ENCODE data around the gene ARHGEF1.

The ARHGEF1 gene

DNA sequence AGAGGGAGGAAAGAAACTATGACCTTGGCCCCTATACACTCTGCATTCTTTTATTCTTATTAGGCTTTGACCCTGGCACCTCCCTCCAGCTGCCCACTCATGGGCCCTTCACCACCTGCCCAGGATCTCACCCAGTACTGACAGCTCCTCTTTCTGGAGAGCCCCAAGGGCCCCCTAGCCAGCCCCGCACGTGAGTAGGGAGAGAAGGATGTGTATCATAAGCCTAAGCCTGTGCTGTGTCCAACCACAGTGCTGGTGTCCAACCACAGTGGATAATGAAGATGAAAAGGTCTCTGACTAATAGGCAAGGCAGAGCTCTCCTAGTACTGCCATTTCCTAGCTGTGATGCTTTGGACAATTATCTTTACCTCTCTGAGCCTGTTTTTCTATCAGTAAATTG, 33.9 kb upstream of the ARHGEF1 start:
- Histone ChIP-seq H3K27me3 (ENCODE audit: control insufficient read depth, insufficient read depth, low read length) (no peaks in the 10 kb centered on the region; the same call in 1 of the 2 replicates), H3K9ac (ENCODE audit: low read depth, low read length) (no peak overlapping the region), H3K36me3 (ENCODE audit: control insufficient read depth, insufficient read depth, low read length) (no peaks in the 10 kb centered on the region), H3K27ac (ENCODE audit: low read depth, low read length) (no peak overlapping the region), H3K9me3 (ENCODE audit: control insufficient read depth, insufficient read depth, low read length) (no peaks in the 10 kb centered on the region), H3K4me3 (ENCODE audit: low read depth, low read length) (no peak overlapping the region), H3K4me1 (ENCODE audit: control insufficient read depth, insufficient read depth, low read length) (peaks cover 4% of the 10 kb centered on the region; the same call in 1 of the 2 replicates)

GRCh38 chr19:41850381-41850780, 32.6 kb upstream of the ARHGEF1 start:
- H3K4me3 ChIP-seq (ENCODE audit: low read depth, low read length): no peak overlapping the region
- peaks cover 4% of the 10 kb centered on the region; the same call in 1 of the 2 replicates for H3K4me1 ChIP-seq (ENCODE audit: control insufficient read depth, insufficient read depth, low read length)
- no peak overlapping the region for H3K9ac ChIP-seq (ENCODE audit: low read depth, low read length)
- H3K9me3 ChIP-seq (ENCODE audit: control insufficient read depth, insufficient read depth, low read length): no peaks in the 10 kb centered on the region
- no peaks in the 10 kb centered on the region; the same call in 1 of the 2 replicates for H3K27me3 ChIP-seq (ENCODE audit: control insufficient read depth, insufficient read depth, low read length)
- no peak overlapping the region for H3K27ac ChIP-seq (ENCODE audit: low read depth, low read length)
- no peaks in the 10 kb centered on the region for H3K36me3 ChIP-seq (ENCODE audit: control insufficient read depth, insufficient read depth, low read length)

GRCh38 chr19:41851456-41851855, 31.5 kb upstream of the ARHGEF1 start:
- H3K36me3 ChIP-seq (ENCODE audit: control insufficient read depth, insufficient read depth, low read length): no peaks in the 10 kb centered on the region
- no peak overlapping the region for H3K27ac ChIP-seq (ENCODE audit: low read depth, low read length)
- H3K27me3 ChIP-seq (ENCODE audit: control insufficient read depth, insufficient read depth, low read length): no peaks in the 10 kb centered on the region; the same call in 1 of the 2 replicates
- no peak overlapping the region for H3K9ac ChIP-seq (ENCODE audit: low read depth, low read length)
- no peak overlapping the region for H3K4me3 ChIP-seq (ENCODE audit: low read depth, low read length)
- peaks cover 4% of the 10 kb centered on the region; the same call in 1 of the 2 replicates for H3K4me1 ChIP-seq (ENCODE audit: control insufficient read depth, insufficient read depth, low read length)
- H3K9me3 ChIP-seq (ENCODE audit: control insufficient read depth, insufficient read depth, low read length): no peaks in the 10 kb centered on the region

DNA sequence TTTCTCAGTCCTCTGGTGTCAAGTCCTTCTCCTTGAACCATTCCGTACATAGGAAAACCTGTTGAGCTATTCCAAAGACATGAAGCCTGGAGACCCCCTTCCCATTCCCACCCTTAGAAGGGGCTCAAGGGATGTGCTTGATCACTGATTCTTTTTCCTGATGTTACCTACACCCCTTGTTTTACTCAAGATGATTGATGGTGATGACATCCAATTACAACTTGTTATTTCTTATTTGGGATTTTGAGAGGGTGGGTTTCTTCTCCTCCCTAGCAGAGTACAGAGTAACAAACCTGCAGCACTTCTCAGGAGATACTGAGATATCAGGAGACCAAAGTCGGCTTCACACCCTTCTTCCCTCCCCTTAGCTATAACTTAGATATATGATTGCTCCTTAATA, 29.6 kb upstream of the ARHGEF1 start:
- H3K4me1 ChIP-seq (ENCODE audit: control insufficient read depth, insufficient read depth, low read length): peaks cover 4% of the 10 kb centered on the region; the same call in 1 of the 2 replicates
- no peak overlapping the region for H3K4me3 ChIP-seq (ENCODE audit: low read depth, low read length)
- no peaks in the 10 kb centered on the region for H3K36me3 ChIP-seq (ENCODE audit: control insufficient read depth, insufficient read depth, low read length)
- no peak overlapping the region for H3K27ac ChIP-seq (ENCODE audit: low read depth, low read length)
- no peaks in the 10 kb centered on the region; the same call in 1 of the 2 replicates for H3K27me3 ChIP-seq (ENCODE audit: control insufficient read depth, insufficient read depth, low read length)
- H3K9me3 ChIP-seq (ENCODE audit: control insufficient read depth, insufficient read depth, low read length): no peaks in the 10 kb centered on the region
- no peak overlapping the region for H3K9ac ChIP-seq (ENCODE audit: low read depth, low read length)

- Histone ChIP-seq H3K4me3 (ENCODE audit: low read depth, low read length) (no peak overlapping the region), H3K9ac (ENCODE audit: low read depth, low read length) (no peak overlapping the region), H3K9me3 (ENCODE audit: control insufficient read depth, insufficient read depth, low read length) (no peaks in the 10 kb centered on the region), H3K36me3 (ENCODE audit: control insufficient read depth, insufficient read depth, low read length) (no peaks in the 10 kb centered on the region), H3K27ac (ENCODE audit: low read depth, low read length) (no peak overlapping the region), H3K4me1 (ENCODE audit: control insufficient read depth, insufficient read depth, low read length) (peaks cover 4% of the 10 kb centered on the region; the same call in 1 of the 2 replicates), H3K27me3 (ENCODE audit: control insufficient read depth, insufficient read depth, low read length) (no peaks in the 10 kb centered on the region; the same call in 1 of the 2 replicates)
Observed at GRCh38 chr19:41853768-41854167, 29.2 kb upstream of the ARHGEF1 start.

DNA sequence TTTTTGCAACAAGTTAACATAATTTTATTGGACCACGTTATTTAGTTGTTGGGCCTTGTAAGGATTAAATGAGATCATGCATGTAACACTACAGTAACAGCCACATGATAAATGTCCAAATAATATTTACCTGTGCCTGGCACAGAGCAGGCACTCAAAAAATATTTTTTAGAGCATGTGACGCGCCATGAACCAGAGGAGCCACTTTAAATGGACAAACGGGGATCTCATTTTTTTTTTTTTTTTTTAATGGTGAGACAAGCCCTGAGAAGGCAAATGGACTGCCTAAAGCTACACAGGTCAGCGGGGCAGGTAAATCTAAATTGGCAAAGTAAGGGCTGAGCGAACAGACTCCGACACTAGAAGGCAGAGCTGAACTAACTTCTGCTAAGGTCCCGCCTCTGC, 23.8 kb upstream of the ARHGEF1 start:
- H3K27ac ChIP-seq (ENCODE audit: low read depth, low read length): peak overlapping the region; percentile 24
- no peak overlapping the region for H3K9ac ChIP-seq (ENCODE audit: low read depth, low read length)
- H3K9me3 ChIP-seq (ENCODE audit: control insufficient read depth, insufficient read depth, low read length): no peaks in the 10 kb centered on the region
- H3K4me3 ChIP-seq (ENCODE audit: low read depth, low read length): peak overlapping the region; percentile 30; the same call in 1 of the 2 replicates
- H3K27me3 ChIP-seq (ENCODE audit: control insufficient read depth, insufficient read depth, low read length): no peaks in the 10 kb centered on the region
- peaks cover 21% of the 10 kb centered on the region for H3K4me1 ChIP-seq (ENCODE audit: control insufficient read depth, insufficient read depth, low read length)
- peaks cover 38% of the 10 kb centered on the region for H3K36me3 ChIP-seq (ENCODE audit: control insufficient read depth, insufficient read depth, low read length)

DNA sequence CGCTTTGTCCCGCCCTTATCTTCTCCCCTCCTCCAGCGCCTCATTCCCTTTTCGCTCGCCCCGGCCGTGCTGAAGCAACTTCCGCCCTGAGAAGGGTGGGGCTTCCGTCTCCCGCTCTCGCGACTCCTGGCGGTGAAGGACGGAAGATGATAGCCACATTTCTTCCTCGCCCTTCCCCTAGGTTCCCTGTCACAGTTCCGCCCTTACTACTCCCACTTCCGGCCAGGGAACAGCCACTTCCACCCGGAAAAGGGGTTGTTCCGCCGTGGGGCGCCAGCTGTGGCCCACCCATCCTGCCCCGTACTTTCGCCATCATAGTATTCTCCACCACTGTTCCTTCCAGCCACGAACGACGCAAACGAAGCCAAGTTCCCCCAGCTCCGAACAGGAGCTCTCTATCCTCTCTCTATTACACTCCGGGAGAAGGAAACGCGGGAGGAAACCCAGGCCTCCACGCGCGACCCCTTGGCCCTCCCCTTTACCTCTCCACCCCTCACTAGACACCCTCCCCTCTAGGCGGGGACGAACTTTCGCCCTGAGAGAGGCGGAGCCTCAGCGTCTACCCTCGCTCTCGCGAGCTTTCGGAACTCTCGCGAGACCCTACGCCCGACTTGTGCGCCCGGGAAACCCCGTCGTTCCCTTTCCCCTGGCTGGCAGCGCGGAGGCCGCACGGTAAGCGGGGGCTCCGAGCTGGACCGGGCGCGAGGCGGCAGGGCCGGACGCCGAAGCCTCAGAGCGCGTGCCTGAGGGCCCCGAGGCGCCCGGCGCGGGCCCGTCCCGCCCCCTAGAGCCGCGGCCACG, 23.2 kb upstream of the ARHGEF1 start, which contains the start of gene RPS19:
Gene RPS19 (plus strand): TSS at position 638 of the 801 bp plus-strand sequence. CDS start 520 bp downstream, outside the sequence.
- H3K27me3 ChIP-seq (ENCODE audit: control insufficient read depth, insufficient read depth, low read length): no peaks in the 10 kb centered on the region
- H3K9ac ChIP-seq (ENCODE audit: low read depth, low read length): peak within 1 kb of the TSS; percentile 99
- peaks cover 21% of the 10 kb centered on the region for H3K4me1 ChIP-seq (ENCODE audit: control insufficient read depth, insufficient read depth, low read length)
- H3K27ac ChIP-seq (ENCODE audit: low read depth, low read length): peak within 1 kb of the TSS; percentile 92
- H3K36me3 ChIP-seq (ENCODE audit: control insufficient read depth, insufficient read depth, low read length): peaks cover 44% of the 10 kb centered on the region
- no peaks in the 10 kb centered on the region for H3K9me3 ChIP-seq (ENCODE audit: control insufficient read depth, insufficient read depth, low read length)
- H3K4me3 ChIP-seq (ENCODE audit: low read depth, low read length): peak within 1 kb of the TSS; percentile 79

DNA sequence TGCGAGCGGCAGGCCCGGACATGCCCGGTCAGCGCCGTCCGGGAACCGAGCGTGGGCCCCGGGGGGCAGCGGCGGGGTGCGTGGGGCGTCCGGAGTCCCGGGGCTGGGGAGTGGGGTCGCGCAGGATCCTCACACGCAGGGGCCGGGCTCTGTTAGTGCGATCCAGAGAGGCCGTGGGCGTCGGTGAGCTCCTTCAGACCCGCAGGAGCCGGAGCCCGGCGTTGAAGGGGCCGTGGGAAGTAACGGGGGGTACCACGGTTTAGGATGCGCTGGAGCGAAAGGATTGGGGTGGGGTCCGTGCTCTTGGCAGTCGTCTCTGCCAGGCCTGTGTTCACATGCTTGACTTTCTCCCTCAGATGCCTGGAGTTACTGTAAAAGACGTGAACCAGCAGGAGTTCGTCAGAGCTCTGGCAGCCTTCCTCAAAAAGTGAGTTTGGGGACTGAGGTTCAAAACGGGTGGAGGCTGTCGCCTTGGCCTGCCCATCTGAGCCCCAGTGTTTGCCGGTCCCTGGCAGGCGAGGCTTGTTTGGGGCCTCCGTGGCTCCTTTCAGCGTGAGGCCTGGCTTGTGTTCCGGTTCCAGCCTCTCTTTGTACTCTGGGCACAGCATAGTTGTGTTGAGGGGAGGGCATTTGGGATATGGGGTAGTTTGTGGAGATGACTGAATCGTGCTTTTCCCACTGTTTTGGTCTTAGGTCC, 22.4 kb upstream of the ARHGEF1 start:
- Histone ChIP-seq H3K9me3 (ENCODE audit: control insufficient read depth, insufficient read depth, low read length) (no peaks in the 10 kb centered on the region), H3K27me3 (ENCODE audit: control insufficient read depth, insufficient read depth, low read length) (no peaks in the 10 kb centered on the region), H3K4me1 (ENCODE audit: control insufficient read depth, insufficient read depth, low read length) (peaks cover 21% of the 10 kb centered on the region), H3K9ac (ENCODE audit: low read depth, low read length) (peak overlapping the region; percentile 99), H3K27ac (ENCODE audit: low read depth, low read length) (peak overlapping the region; percentile 92), H3K4me3 (ENCODE audit: low read depth, low read length) (peak overlapping the region; percentile 79), H3K36me3 (ENCODE audit: control insufficient read depth, insufficient read depth, low read length) (peaks cover 51% of the 10 kb centered on the region)

GRCh38 chr19:41861116-41861768, 21.7 kb upstream of the ARHGEF1 start:
- H3K27me3 ChIP-seq (ENCODE audit: control insufficient read depth, insufficient read depth, low read length): no peaks in the 10 kb centered on the region
- H3K27ac ChIP-seq (ENCODE audit: low read depth, low read length): peak overlapping the region; percentile 92
- no peaks in the 10 kb centered on the region for H3K9me3 ChIP-seq (ENCODE audit: control insufficient read depth, insufficient read depth, low read length)
- peak overlapping the region; percentile 79 for H3K4me3 ChIP-seq (ENCODE audit: low read depth, low read length)
- H3K4me1 ChIP-seq (ENCODE audit: control insufficient read depth, insufficient read depth, low read length): peaks cover 21% of the 10 kb centered on the region
- H3K36me3 ChIP-seq (ENCODE audit: control insufficient read depth, insufficient read depth, low read length): peaks cover 55% of the 10 kb centered on the region
- H3K9ac ChIP-seq (ENCODE audit: low read depth, low read length): peak overlapping the region; percentile 99

GRCh38 chr19:41861846-41862245, 21.1 kb upstream of the ARHGEF1 start:
- no peaks in the 10 kb centered on the region for H3K9me3 ChIP-seq (ENCODE audit: control insufficient read depth, insufficient read depth, low read length)
- peaks cover 21% of the 10 kb centered on the region for H3K4me1 ChIP-seq (ENCODE audit: control insufficient read depth, insufficient read depth, low read length)
- H3K36me3 ChIP-seq (ENCODE audit: control insufficient read depth, insufficient read depth, low read length): peaks cover 61% of the 10 kb centered on the region
- peak overlapping the region; percentile 79 for H3K4me3 ChIP-seq (ENCODE audit: low read depth, low read length)
- no peaks in the 10 kb centered on the region for H3K27me3 ChIP-seq (ENCODE audit: control insufficient read depth, insufficient read depth, low read length)
- peak overlapping the region; percentile 36 for H3K27ac ChIP-seq (ENCODE audit: low read depth, low read length)
- H3K9ac ChIP-seq (ENCODE audit: low read depth, low read length): peak overlapping the region; percentile 99

Data from HUES48 (cell line).